Measurements from ENCODE around the gene CCDC33. TPM values are rescaled to one million over a fixed set of nuclear protein-coding genes. Genes with fewer than 3 reads are reported as not detected.

Gene CCDC33
- total RNA-seq, 2 donors from 2014 or later: 1.5 TPM; not detected in 1

GRCh38 chr15:74226761-74227540 lies 9.2 kb upstream of the CCDC33 start:
- no peaks in the 10 kb centered on the region for H3K36me3 ChIP-seq
- 90% methylated on average over 10 of the region's 10 CpGs for WGBS

GRCh38 chr15:74227968-74228722 lies 8.0 kb upstream of the CCDC33 start:
- 35% methylated on average over 11 of the region's 11 CpGs for WGBS
- H3K4me3 ChIP-seq: no peak overlapping the region
- intact Hi-C loops (cut with DNase I): no loop called here
- H3K27me3 ChIP-seq (replicated peaks; ENCODE audit: insufficient read depth): no peaks in the 10 kb centered on the region
- no peak for DNase-seq (ENCODE audit: low spot score)
- no peaks in the 10 kb centered on the region for H3K4me1 ChIP-seq (replicated peaks)
- TF ChIP-seq CTCF (IDR thresholded peaks at IDR 0.05) (no peak), POLR2A (IDR thresholded peaks at IDR 0.05) (no peak), POLR2AphosphoS5 (IDR thresholded peaks at IDR 0.05) (no peak)
- H3K9me3 ChIP-seq: no peaks in the 10 kb centered on the region
- no peak overlapping the region for H3K27ac ChIP-seq
- no peaks in the 10 kb centered on the region for H3K36me3 ChIP-seq

More at GRCh38 chr15:74226761-74227540, 9.2 kb upstream of the CCDC33 start:
- no peaks in the 10 kb centered on the region for H3K4me1 ChIP-seq (replicated peaks)
- intact Hi-C loops (cut with DNase I): no loop called here
- no peaks in the 10 kb centered on the region for H3K27me3 ChIP-seq (replicated peaks; ENCODE audit: insufficient read depth)
- no peak overlapping the region for H3K4me3 ChIP-seq
- TF ChIP-seq POLR2AphosphoS5 (IDR thresholded peaks at IDR 0.05) (no peak), CTCF (IDR thresholded peaks at IDR 0.05) (no peak), POLR2A (IDR thresholded peaks at IDR 0.05) (no peak)
- no peak for DNase-seq (ENCODE audit: low spot score)
- H3K9me3 ChIP-seq: no peaks in the 10 kb centered on the region
- H3K27ac ChIP-seq: no peak overlapping the region

GRCh38 chr15:74228723-74229081 lies 7.4 kb upstream of the CCDC33 start:
- WGBS: 15% methylated on average over 17 of the region's 17 CpGs
- DNase-seq (ENCODE audit: low spot score): no peak
- H3K4me3 ChIP-seq: no peak overlapping the region
- H3K9me3 ChIP-seq: no peaks in the 10 kb centered on the region
- H3K27me3 ChIP-seq (replicated peaks; ENCODE audit: insufficient read depth): no peaks in the 10 kb centered on the region
- intact Hi-C loops (cut with DNase I): no loop called here
- no peaks in the 10 kb centered on the region for H3K36me3 ChIP-seq
- TF ChIP-seq CTCF (IDR thresholded peaks at IDR 0.05) (no peak), POLR2A (IDR thresholded peaks at IDR 0.05) (no peak), POLR2AphosphoS5 (IDR thresholded peaks at IDR 0.05) (no peak)
- H3K4me1 ChIP-seq (replicated peaks): no peaks in the 10 kb centered on the region
- no peak overlapping the region for H3K27ac ChIP-seq

GRCh38 chr15:74229686-74230085 lies 6.4 kb upstream of the CCDC33 start:
- intact Hi-C loops (cut with DNase I): no loop called here
- TF ChIP-seq CTCF (IDR thresholded peaks at IDR 0.05) (no peak), POLR2AphosphoS5 (IDR thresholded peaks at IDR 0.05) (no peak), POLR2A (IDR thresholded peaks at IDR 0.05) (no peak)
- Histone ChIP-seq H3K4me1 (replicated peaks) (no peaks in the 10 kb centered on the region), H3K4me3 (no peak overlapping the region), H3K9me3 (no peaks in the 10 kb centered on the region), H3K36me3 (no peaks in the 10 kb centered on the region), H3K27me3 (replicated peaks; ENCODE audit: insufficient read depth) (no peaks in the 10 kb centered on the region), H3K27ac (no peak overlapping the region)
- 83% methylated on average over 3 of the region's 3 CpGs for WGBS
- DNase-seq (ENCODE audit: low spot score): no peak
